OCI-M2 (cell line): Measurements from ENCODE around the gene BBS9.
"Not testable (repeated sequence)": the region's sequence is repeated elsewhere in the genome, so short reads cannot be mapped to it uniquely, and the experiment has no call there.

Experiments used
- DNase-seq: peaks from one replicate; lab custom pipeline; 2025; ENCODE audit not compliant: unreplicated experiment; lab: John Stamatoyannopoulos, UW

The BBS9 gene

DNA sequence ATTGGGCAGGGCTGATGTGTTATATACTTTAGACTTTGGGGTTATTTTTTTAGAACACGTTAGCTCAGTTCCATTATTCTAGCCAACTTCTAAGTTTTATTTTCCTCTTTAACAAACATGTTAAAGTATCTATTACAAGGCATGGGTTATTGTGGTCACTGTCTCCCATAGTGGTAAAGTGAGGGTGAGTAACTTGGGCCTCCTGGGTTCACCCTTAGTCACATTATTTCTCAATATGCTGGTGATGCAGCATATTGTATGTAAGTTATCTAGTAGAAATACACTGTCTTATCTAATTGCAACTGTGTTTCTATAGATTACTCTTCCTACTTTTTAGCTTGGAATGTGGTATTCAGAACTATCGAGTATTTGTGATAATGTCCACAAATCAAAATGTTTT lies 65.9 kb downstream of the BBS9 start:
- DNase-seq, result no peak

GRCh38 chr7:33196221-33196620 lies 66.9 kb downstream of the BBS9 start:
- no peak for DNase-seq

DNA sequence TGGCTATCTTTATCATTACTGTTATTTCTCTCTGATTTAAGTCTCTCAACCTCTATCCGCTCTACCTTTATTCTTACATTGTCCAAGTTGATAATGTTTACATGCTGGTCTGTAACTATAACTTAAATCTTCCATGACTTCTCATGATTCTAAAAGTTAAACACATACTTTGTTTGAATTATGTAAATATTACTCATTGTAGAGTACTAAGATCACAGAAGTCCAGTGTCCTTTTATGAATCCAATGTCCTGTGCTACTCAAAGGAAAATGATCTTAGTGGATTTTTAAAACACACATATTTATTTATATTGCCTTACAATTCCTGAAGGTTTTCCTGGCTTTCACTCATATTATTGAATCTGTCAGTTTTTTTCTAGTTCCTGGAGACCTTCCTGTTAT lies 70.9 kb downstream of the BBS9 start:
- no peak for DNase-seq

DNA sequence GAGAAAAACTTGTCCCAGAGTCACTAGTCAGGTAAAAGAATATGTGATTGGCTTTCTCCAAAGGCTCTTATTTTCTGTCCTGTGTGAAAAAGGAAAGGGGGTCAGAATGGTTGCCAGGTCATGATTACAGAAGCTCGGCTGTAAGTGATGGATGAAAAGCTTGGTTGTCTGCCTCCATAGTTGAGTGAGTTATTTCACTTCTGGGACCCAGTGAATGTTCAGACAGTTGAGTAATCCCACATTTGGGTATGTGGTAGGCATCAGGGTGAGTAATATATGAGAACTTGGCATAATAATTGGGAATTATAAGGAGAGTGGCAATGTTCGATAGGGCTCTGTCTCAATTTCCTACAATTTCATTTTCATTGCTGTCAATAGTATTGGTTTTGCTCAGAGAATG lies 72.5 kb downstream of the BBS9 start:
- DNase-seq, result no peak

DNA sequence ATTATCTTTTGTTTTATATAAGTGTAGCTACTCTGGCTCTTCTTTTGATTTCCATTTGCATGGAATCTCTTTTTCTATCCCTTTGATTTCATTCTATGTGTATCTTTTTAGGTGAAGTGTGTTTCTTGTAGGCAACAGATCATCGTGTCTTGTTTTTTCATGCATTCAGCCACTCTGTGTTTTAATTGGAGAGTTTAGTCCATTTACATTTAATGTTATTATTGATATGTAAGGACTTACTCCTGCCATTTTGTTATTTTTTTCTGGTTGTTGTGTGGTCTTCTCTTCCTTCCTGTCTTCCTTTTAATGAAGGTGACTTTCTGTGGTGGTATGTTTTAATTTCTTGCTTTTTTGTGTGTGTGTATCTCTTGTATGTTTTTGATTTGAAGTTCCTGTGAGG lies 81.6 kb downstream of the BBS9 start:
- no peak for DNase-seq

GRCh38 chr7:33212144-33212543 lies 82.8 kb downstream of the BBS9 start:
- no peak for DNase-seq

DNA sequence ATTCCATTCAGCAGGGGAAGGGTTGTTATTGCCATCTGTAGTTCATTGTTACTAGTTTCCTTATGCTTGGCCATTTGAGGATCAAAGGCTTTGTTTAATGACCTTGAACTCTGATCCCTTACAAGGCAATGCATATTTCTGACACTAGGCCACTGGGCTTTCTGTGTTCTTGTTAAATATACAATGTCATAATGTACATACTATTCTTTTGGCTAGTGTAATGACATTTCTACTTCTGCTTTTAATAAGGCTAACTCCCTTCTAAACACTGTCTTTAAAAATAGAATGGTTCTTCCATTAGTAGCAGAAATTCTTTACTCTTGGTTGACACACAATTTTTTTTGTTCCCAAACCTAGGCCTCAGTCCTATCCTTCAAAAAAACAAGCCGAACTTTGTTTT lies 86.6 kb downstream of the BBS9 start:
- DNase-seq, result no peak

DNA sequence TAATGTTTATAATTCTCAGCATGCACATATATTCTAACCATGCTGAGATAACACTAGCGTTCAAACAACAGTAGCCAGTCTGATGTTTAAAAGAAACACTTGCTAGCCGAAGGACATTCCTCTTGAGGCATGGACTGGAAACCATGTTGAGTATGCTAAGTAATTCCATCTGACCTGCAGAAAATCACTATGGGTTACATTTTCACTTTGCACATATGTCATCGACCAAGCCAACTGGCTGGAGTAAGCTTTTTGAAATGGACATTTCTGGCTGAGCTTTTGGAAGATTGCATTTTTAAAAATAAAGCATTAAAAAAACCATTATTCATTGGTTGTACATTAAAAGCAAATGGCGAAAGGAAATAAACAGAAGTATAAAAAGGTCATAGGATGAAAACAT lies 88.2 kb downstream of the BBS9 start:
- DNase-seq, result no peak

- DNase-seq, result not testable (repeated sequence)
These were observed 89.6 kb downstream of the BBS9 start for GRCh38 chr7:33218841-33219535.

GRCh38 chr7:33220231-33220630 lies 90.9 kb downstream of the BBS9 start:
- no peak for DNase-seq

DNA sequence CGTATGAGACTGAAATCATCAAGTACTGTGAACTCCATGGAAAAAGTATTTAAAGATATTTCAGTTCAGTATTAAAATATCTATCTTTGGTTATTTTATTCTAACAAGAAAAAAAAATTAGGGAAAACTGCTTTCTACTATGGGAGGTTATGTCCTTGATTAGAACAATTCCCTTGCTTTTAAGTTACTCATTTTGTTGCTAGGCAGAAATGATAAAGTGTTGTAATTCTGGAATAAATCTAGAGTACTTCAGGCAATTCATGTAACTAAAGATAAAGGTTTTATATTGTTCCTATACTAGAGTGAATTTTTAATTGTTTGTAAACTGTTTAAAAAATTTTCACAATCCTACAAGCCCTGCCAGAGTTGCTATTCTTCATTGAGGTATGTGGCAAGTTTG lies 92.0 kb downstream of the BBS9 start:
- DNase-seq, result no peak

GRCh38 chr7:33232632-33233145 lies 103.3 kb downstream of the BBS9 start:
- DNase-seq, result no peak

GRCh38 chr7:33233659-33234058 lies 104.3 kb downstream of the BBS9 start:
- no peak for DNase-seq

DNA sequence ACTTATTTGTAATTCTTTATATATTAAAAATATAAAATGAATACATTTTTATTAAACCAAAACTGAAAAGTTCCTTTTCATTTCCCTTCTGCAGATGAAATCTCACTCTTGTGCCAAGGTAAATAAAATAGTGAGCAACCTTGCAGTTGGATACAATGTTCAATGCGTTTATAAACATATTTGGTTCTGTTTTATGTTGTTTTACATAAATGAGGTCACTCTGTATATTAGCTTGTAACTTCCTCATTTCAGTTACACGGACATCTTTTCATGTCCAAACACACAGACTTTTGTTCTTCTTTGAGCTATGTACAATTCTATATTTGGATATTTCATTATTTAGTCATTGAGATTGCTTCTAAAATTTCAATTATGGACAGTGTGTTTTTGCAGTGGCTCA lies 107.7 kb downstream of the BBS9 start:
- no peak for DNase-seq

DNA sequence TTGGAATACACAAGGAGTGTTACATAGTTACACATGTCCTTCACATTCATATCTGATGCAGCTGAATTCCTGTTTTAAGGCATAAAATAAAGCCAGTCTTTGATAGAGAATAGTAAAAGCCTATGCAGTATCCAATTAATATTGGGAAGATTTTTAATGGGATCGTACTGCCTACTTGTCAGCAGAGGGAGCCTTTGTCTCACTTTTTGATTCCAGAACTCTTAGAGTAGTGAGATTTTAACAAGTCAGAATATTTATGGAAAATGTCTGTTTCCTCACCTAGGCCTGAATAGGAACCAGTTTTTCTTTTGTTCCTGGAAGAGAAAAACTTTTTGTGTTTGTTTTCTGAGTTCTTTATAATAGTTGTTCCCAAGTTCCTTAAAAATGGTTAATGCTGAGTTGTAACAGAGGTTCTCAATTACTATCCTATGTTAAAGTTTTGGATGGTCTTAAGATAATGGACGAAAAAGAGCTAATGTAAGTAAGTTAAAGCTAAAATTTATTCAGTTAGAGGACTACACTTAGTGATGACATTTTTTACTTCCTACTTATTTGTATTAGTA lies 114.0 kb downstream of the BBS9 start:
- DNase-seq, result no peak

DNA sequence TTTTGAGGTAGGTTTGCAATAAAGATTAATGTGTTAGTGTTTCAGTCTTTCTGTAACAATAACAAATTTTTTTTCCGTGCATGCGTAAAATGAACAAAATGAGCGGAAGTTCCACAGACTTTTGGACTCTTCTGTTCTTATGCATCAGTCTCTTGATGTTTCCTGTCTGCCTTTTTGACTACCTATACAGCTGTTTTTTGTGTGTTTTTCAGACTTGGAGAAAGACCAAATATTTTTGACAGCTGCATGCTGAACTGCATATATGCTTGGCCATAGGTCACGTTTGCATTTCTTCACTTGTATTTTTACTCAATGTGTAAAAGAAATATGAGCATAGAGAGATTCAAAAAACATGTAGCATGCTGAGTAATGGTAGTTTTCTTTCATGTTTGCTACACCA lies 119.3 kb downstream of the BBS9 start:
- no peak for DNase-seq

DNA sequence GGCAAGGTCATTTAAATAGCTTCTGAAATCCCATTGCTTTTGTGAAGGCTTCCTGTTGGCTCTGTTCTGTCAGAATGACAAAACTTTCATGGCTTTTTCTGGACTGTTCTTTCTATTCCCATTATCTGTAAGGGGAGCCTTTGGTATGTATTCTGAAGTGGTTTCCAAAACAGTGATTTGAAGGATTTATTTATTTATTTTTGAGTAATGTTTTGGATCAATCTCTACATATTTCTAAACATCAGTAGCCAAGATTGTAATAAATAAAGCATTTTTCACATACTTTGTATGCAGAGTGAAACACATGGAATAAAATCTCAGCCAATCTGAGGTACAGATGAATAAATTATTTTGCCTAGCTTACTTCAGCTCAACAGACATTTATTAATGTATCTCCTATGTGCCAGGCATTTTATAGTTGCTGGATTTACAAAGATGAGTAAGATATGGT lies 121.1 kb downstream of the BBS9 start:
- no peak for DNase-seq

GRCh38 chr7:33251301-33251700 lies 121.9 kb downstream of the BBS9 start:
- no peak for DNase-seq

GRCh38 chr7:33258491-33258951 lies 129.2 kb downstream of the BBS9 start:
- no peak for DNase-seq

GRCh38 chr7:33261585-33261984 lies 132.2 kb downstream of the BBS9 start:
- DNase-seq, result no peak

- DNase-seq, result no peak
These were observed 133.1 kb downstream of the BBS9 start for GRCh38 chr7:33262476-33262875.

GRCh38 chr7:33271839-33272371 lies 142.5 kb downstream of the BBS9 start:
- not testable (repeated sequence) for DNase-seq
